IMR-90 (cell line): ENCODE data around the gene ARV1. TPM values are rescaled to one million over a fixed set of nuclear protein-coding genes. Genes with fewer than 3 reads are reported as not detected.

Experiments
- ATAC-seq: fragments of 200-7000 bp; cut with Tn5 transposase; 2 replicates; pipeline ENCODE4 v1.9.1; 2020; ENCODE audit warnings: low read depth, mild to moderate bottlenecking, moderate library complexity
- BruUV-seq: library from RNA; stranded (reverse); fragments of 400-500 nt; replicated peaks from 2 replicates; lab custom pipeline; 2021; lab: Mats Ljungman, UMichigan
- CTCF ChIA-PET: fragments of 300-600 bp; formaldehyde crosslinking; extraction: SDS; loops from one replicate; lab custom pipeline; 2021; ENCODE audit warnings: antibody characterized with exemption; lab: Yijun Ruan, JAX
- POLR2A ChIA-PET: fragments of 300-600 bp; sonication (Branson Sonifier 250); formaldehyde crosslinking; loops from one replicate; lab custom pipeline; 2022; ENCODE audit warnings: antibody characterized with exemption; ENCODE audit not compliant: unreplicated experiment; lab: Charles Lee
- DNase-seq: peaks from one replicate; pipeline ENCODE4 v3.0.0; 2013
- H2AFZ ChIP-seq: replicated peaks from 2 replicates; pipeline ENCODE3; 2013; ENCODE audit warnings: low read length, mild to moderate bottlenecking; ENCODE audit not compliant: poor library complexity
- H2AK5ac ChIP-seq: 2 replicates; pipeline ENCODE4 v1.6.1; 2013; ENCODE audit warnings: low read depth, low read length, inconsistent platforms
- H2AK9ac ChIP-seq: replicated peaks from 2 replicates; pipeline ENCODE3; 2013; ENCODE audit warnings: mild to moderate bottlenecking, low read depth, low read length, moderate library complexity; ENCODE audit not compliant: poor library complexity
- H2BK120ac ChIP-seq: 2 replicates; pipeline ENCODE4 v1.6.1; 2013; ENCODE audit warnings: low read depth, low read length, inconsistent platforms
- H2BK15ac ChIP-seq: 3 replicates; pipeline ENCODE4 v1.6.1; 2013; ENCODE audit warnings: low read depth, low read length, inconsistent platforms
- H2BK20ac ChIP-seq: 2 replicates; pipeline ENCODE4 v1.6.1; 2013; ENCODE audit warnings: low read depth, mild to moderate bottlenecking, inconsistent platforms, low read length, moderate library complexity
- H2BK5ac ChIP-seq: 2 replicates; pipeline ENCODE4 v1.6.1; 2013; ENCODE audit warnings: mild to moderate bottlenecking, low read depth, low read length, inconsistent platforms; ENCODE audit not compliant: poor library complexity, severe bottlenecking
- H3K14ac ChIP-seq: replicated peaks from 2 replicates; pipeline ENCODE4 v1.6.1; 2013; ENCODE audit warnings: low read depth, low read length, inconsistent platforms
- H3K18ac ChIP-seq: 2 replicates; pipeline ENCODE4 v1.6.1; 2013; ENCODE audit warnings: low read depth, low read length, control low read depth
- H3K23ac ChIP-seq: 2 replicates; pipeline ENCODE4 v1.6.1; 2013; ENCODE audit warnings: low read depth, low read length, inconsistent platforms
- H3K27ac ChIP-seq: 2 replicates; pipeline ENCODE4 v1.5.1; 2013; ENCODE audit warnings: mild to moderate bottlenecking, control low read depth, low read length; ENCODE audit not compliant: insufficient read depth
- H3K27me3 ChIP-seq: 2 replicates; pipeline ENCODE4 v1.6.1; 2013; ENCODE audit warnings: low read length; ENCODE audit not compliant: control insufficient read depth, insufficient read depth
- H3K36me3 ChIP-seq: 2 replicates; pipeline ENCODE4 v1.6.1; 2013; ENCODE audit warnings: low read length, mixed read lengths; ENCODE audit not compliant: control insufficient read depth, insufficient read depth
- H3K4ac ChIP-seq: 2 replicates; pipeline ENCODE4 v1.6.1; 2013; ENCODE audit warnings: low read depth, low read length, inconsistent platforms
- H3K4me1 ChIP-seq: 2 replicates; pipeline ENCODE4 v1.6.1; 2013; ENCODE audit warnings: low read length, mixed read lengths; ENCODE audit not compliant: control insufficient read depth, insufficient read depth
- H3K4me2 ChIP-seq: 2 replicates; pipeline ENCODE4 v1.6.1; 2013; ENCODE audit warnings: low read depth, mild to moderate bottlenecking, control low read depth, low read length, moderate library complexity
- H3K4me3 ChIP-seq: 2 replicates; pipeline ENCODE4 v1.5.1; 2013; ENCODE audit warnings: low read depth, mild to moderate bottlenecking, control low read depth, low read length, moderate library complexity; ENCODE audit not compliant: insufficient read depth
- H3K56ac ChIP-seq: 2 replicates; pipeline ENCODE4 v1.6.1; 2013; ENCODE audit warnings: low read length, inconsistent platforms; ENCODE audit not compliant: insufficient read depth; ENCODE audit errors: extremely low read depth
- H3K79me1 ChIP-seq, 2 experiments: 2 replicates each; pipeline ENCODE4 v1.6.1; 2013; ENCODE audit warnings: low read length in 2 of 2, inconsistent platforms in 1 of 2, low read depth in 1 of 2
- H3K9ac ChIP-seq: 2 replicates; pipeline ENCODE4 v1.6.1; 2013; ENCODE audit warnings: low read depth, low read length, control low read depth
- H3K9me1 ChIP-seq: 2 replicates; pipeline ENCODE4 v1.6.1; 2013; ENCODE audit warnings: low read length, inconsistent platforms; ENCODE audit not compliant: insufficient read depth
- H3K9me3 ChIP-seq: 2 replicates; pipeline ENCODE4 v1.6.1; 2013; ENCODE audit warnings: low read length; ENCODE audit not compliant: control insufficient read depth, insufficient read depth
- H4K20me1 ChIP-seq: 2 replicates; pipeline ENCODE4 v1.6.1; 2013; ENCODE audit warnings: low read length, inconsistent platforms; ENCODE audit not compliant: insufficient read depth
- H4K5ac ChIP-seq: 2 replicates; pipeline ENCODE4 v1.6.1; 2013; ENCODE audit warnings: mild to moderate bottlenecking, low read depth, low read length, control low read depth
- H4K8ac ChIP-seq, 2 experiments: 2 replicates each; pipeline ENCODE4 v1.6.1; 2013; ENCODE audit warnings: low read depth in 2 of 2, low read length in 2 of 2, control low read depth in 1 of 2, inconsistent platforms in 1 of 2
- H4K91ac ChIP-seq: 2 replicates; pipeline ENCODE4 v1.6.1; 2013; ENCODE audit warnings: low read depth, low read length, inconsistent platforms; ENCODE audit not compliant: insufficient read depth
- BHLHE40 ChIP-seq: fragments of 150-350 bp; IDR thresholded peaks from 2 replicates; pipeline ENCODE4 v1.6.1; 2016; ENCODE audit warnings: mild to moderate bottlenecking, low read depth, low read length
- CEBPB ChIP-seq: IDR thresholded peaks from 2 replicates; pipeline ENCODE4 v1.6.1; 2012; ENCODE audit warnings: low read depth, low read length, improper control_type of control experiment
- CHD1 ChIP-seq: IDR thresholded peaks from 2 replicates; pipeline ENCODE4 v1.6.1; 2012; ENCODE audit warnings: low read depth, low read length, improper control_type of control experiment
- FOS ChIP-seq: fragments of 150-350 bp; IDR thresholded peaks from 2 replicates; pipeline ENCODE4 v1.6.1; 2016; ENCODE audit warnings: low read depth, low read length
- MAFK ChIP-seq: IDR thresholded peaks from 2 replicates; pipeline ENCODE4 v1.6.1; 2012; ENCODE audit warnings: low read depth, low read length, improper control_type of control experiment
- MAZ ChIP-seq: IDR thresholded peaks from 2 replicates; pipeline ENCODE4 v1.6.1; 2012; ENCODE audit warnings: low read depth, mild to moderate bottlenecking, low read length, improper control_type of control experiment, moderate library complexity, borderline replicate concordance
- MXI1 ChIP-seq: IDR thresholded peaks from 2 replicates; pipeline ENCODE4 v1.6.1; 2012; ENCODE audit warnings: low read depth, mild to moderate bottlenecking, low read length, moderate library complexity, borderline replicate concordance
- NFE2L2 ChIP-seq: fragments of 150-350 bp; IDR thresholded peaks from 2 replicates; pipeline ENCODE4 v1.6.1; 2016; ENCODE audit warnings: low read depth, mild to moderate bottlenecking, low read length
- POLR2A ChIP-seq: IDR thresholded peaks from 2 replicates; pipeline ENCODE4 v1.6.1; 2012; ENCODE audit warnings: mild to moderate bottlenecking, low read depth, low read length
- RAD21 ChIP-seq: IDR thresholded peaks from 2 replicates; pipeline ENCODE4 v1.6.1; 2012; ENCODE audit warnings: low read length, improper control_type of control experiment
- RCOR1 ChIP-seq: IDR thresholded peaks from 2 replicates; pipeline ENCODE4 v1.6.1; 2012; ENCODE audit warnings: mild to moderate bottlenecking, low read length, improper control_type of control experiment; ENCODE audit not compliant: insufficient replicate concordance
- RFX5 ChIP-seq: IDR thresholded peaks from 2 replicates; pipeline ENCODE4 v1.8.0; 2012; ENCODE audit warnings: low read depth, mild to moderate bottlenecking, low read length, moderate library complexity
- SMC3 ChIP-seq: fragments of 150-350 bp; IDR thresholded peaks from 2 replicates; pipeline ENCODE4 v1.6.1; 2016; ENCODE audit warnings: low read depth, mild to moderate bottlenecking, antibody characterized with exemption, low read length, moderate library complexity
- WGBS, 2 experiments: methylation state at CpG; one replicate each; pipeline versions ENCODE4 v1.1.5 to v1.1.7; 2013; ENCODE audit warnings: missing lambda C conversion rate in 2 of 2; ENCODE audit not compliant: insufficient read length in 1 of 2; ENCODE audit errors: extremely low coverage in 2 of 2; 5-methylcytosine and 5-hydroxymethylcytosine counted together
- dilution Hi-C: fragments of 300-500 bp; cut with HindIII; formaldehyde crosslinking; loops from one replicate; pipeline ENCODE4 v1.14.3; 2018; ENCODE audit warnings: low sequenced_read_pairs; ENCODE audit not compliant: unreplicated experiment
- in situ Hi-C: fragments of 300-500 bp; cut with MboI; formaldehyde crosslinking; loops from 3 replicates; pipeline ENCODE4 v1.14.3; 2019; ENCODE audit warnings: low sequenced_read_pairs, inconsistent platforms, mixed read lengths
- intact Hi-C: fragments of 100-400 bp; cut with micrococcal nuclease; formaldehyde crosslinking; loops from 2 replicates; pipeline ENCODE4 v1.10.0; 2022
- polyA plus RNA-seq, 3 experiments: library from polyadenylated mRNA; depleted of rRNA; stranded (reverse); fragments of >200 nt; gene quantifications; 2 replicates each; pipeline ENCODE4 v1.2.3, GENCODE V29; 2012; ENCODE audit warnings: low replicate concordance in 1 of 3
- total RNA-seq: library from RNA; depleted of rRNA; stranded (reverse); fragments of >200 nt; gene quantifications from 2 replicates; pipeline ENCODE4 v1.2.3, GENCODE V29; 2012
- TF ChIP-seq, protein P1 (sequence below): fragments of 150-350 bp; IDR thresholded peaks from 2 replicates; pipeline ENCODE4 v1.6.1; 2017; ENCODE audit warnings: mild to moderate bottlenecking, antibody characterized with exemption, low read length, low read depth
- TF ChIP-seq, protein P2 (sequence below): fragments of 150-350 bp; IDR thresholded peaks from 2 replicates; pipeline ENCODE4 v1.6.1; 2016; ENCODE audit warnings: low read depth, mild to moderate bottlenecking, low read length, moderate library complexity, borderline replicate concordance
- TF ChIP-seq, protein P3 (sequence below): conservative IDR thresholded peaks from 2 replicates; pipeline ENCODE4 v1.5.1; 2012; ENCODE audit warnings: mild to moderate bottlenecking, low read depth, low read length, improper control_type of control experiment

ARV1 gene
- total and polyA plus RNA-seq, 2 of the 4 experiments (the other 2 are of a cell fraction): 19.0 to 22.9 TPM

DNA sequence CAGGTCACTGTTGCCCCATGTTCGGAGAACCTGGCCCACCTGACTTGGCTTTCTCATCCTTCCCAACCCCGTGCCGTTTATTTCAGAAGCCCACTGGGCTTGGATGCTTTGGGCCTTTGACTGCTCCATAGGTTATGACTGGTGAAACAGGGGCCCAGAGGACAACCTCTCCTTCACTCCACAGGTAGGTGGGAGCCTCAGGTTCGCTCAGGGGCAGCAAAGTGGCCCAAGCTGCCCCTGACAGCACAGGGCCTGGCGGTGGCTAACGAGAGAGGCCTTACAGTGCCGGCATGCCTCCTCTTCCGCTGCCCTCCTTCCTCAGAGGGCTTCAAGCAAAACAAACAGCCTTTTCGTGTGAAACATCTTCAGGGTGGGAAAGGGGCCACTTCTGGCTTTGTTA lies 44.3 kb downstream of the ARV1 start:
- Histone ChIP-seq H3K9ac (no peak overlapping the region), H4K5ac (no peak overlapping the region), H2AFZ (no peak overlapping the region), H3K79me1 (peaks cover 0 to 14% of the 10 kb centered on the region in 2 experiments; a peak in 1 of 4 replicates), H2BK15ac (no peak overlapping the region), H3K9me3 (no peaks in the 10 kb centered on the region), H2AK9ac (no peak overlapping the region), H3K14ac (no peak overlapping the region), H3K36me3 (peaks cover 7% of the 10 kb centered on the region), H2BK20ac (no peak overlapping the region), H3K18ac (no peak overlapping the region), H3K27ac (no peak overlapping the region), H2BK5ac (no peak overlapping the region), H3K4me2 (no peak overlapping the region), H2AK5ac (no peak overlapping the region), H3K56ac (no peak overlapping the region), H4K20me1 (no peaks in the 10 kb centered on the region; the same call in 1 of the 2 replicates), H3K4ac (no peak overlapping the region), H3K4me3 (no peak overlapping the region), H4K8ac (no peak overlapping the region), H3K27me3 (no peaks in the 10 kb centered on the region), H3K23ac (no peak overlapping the region), H3K9me1 (peaks cover 18% of the 10 kb centered on the region), H4K91ac (no peak overlapping the region), H2BK120ac (no peak overlapping the region), H3K4me1 (peaks cover 9% of the 10 kb centered on the region)
- TF ChIP-seq MAFK (no peak), FOS (no peak), CEBPB (no peak), NFE2L2 (no peak), RAD21 (no peak), RFX5 (no peak), MAZ (no peak), RCOR1 (no peak), POLR2A (no peak), CHD1 (no peak), BHLHE40 (no peak), MXI1 (no peak), SMC3 (no peak)
- TF ChIP-seq, protein P1, sequence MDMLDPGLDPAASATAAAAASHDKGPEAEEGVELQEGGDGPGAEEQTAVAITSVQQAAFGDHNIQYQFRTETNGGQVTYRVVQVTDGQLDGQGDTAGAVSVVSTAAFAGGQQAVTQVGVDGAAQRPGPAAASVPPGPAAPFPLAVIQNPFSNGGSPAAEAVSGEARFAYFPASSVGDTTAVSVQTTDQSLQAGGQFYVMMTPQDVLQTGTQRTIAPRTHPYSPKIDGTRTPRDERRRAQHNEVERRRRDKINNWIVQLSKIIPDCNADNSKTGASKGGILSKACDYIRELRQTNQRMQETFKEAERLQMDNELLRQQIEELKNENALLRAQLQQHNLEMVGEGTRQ: no peak
- TF ChIP-seq, protein P2, sequence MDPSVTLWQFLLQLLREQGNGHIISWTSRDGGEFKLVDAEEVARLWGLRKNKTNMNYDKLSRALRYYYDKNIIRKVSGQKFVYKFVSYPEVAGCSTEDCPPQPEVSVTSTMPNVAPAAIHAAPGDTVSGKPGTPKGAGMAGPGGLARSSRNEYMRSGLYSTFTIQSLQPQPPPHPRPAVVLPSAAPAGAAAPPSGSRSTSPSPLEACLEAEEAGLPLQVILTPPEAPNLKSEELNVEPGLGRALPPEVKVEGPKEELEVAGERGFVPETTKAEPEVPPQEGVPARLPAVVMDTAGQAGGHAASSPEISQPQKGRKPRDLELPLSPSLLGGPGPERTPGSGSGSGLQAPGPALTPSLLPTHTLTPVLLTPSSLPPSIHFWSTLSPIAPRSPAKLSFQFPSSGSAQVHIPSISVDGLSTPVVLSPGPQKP: no peak
- TF ChIP-seq, protein P3, sequence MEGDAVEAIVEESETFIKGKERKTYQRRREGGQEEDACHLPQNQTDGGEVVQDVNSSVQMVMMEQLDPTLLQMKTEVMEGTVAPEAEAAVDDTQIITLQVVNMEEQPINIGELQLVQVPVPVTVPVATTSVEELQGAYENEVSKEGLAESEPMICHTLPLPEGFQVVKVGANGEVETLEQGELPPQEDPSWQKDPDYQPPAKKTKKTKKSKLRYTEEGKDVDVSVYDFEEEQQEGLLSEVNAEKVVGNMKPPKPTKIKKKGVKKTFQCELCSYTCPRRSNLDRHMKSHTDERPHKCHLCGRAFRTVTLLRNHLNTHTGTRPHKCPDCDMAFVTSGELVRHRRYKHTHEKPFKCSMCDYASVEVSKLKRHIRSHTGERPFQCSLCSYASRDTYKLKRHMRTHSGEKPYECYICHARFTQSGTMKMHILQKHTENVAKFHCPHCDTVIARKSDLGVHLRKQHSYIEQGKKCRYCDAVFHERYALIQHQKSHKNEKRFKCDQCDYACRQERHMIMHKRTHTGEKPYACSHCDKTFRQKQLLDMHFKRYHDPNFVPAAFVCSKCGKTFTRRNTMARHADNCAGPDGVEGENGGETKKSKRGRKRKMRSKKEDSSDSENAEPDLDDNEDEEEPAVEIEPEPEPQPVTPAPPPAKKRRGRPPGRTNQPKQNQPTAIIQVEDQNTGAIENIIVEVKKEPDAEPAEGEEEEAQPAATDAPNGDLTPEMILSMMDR: no peak
- DNase-seq (no peak), ATAC-seq (no peak)
- no TSS peak for BruUV-seq
- intact Hi-C loops: no loop called here
- ChIA-PET POLR2A (no interaction called here), CTCF (no interaction called here)
- in situ Hi-C loops: no loop called here
- 100% methylated on average over 2 of the region's 9 CpGs; no CpG with 5 or more reads in 1 of the 2 experiments for WGBS, 2 experiments
- dilution Hi-C loops: no loop called here
